Measurements from ENCODE around the gene RRP1. TPM values are rescaled to one million over a fixed set of nuclear protein-coding genes. Genes with fewer than 3 reads are reported as not detected.

RRP1 gene
- total RNA-seq, 1 donor from 2014 or later: 18.2 TPM

- Histone ChIP-seq H3K27me3 (no peaks in the 10 kb centered on the region), H3K4me1 (peaks cover 46% of the 10 kb centered on the region), H3K27ac (peak overlapping the region; percentile 57), H3K9me3 (no peaks in the 10 kb centered on the region), H3K36me3 (no peaks in the 10 kb centered on the region), H3K4me3 (no peak overlapping the region)
- intact Hi-C loops (cut with DNase I): no loop called here
- TF ChIP-seq POLR2AphosphoS5 (IDR thresholded peaks at IDR 0.05; ENCODE audit: insufficient read depth in 1 of 2, low read depth in 1 of 2) (no peak), POLR2A (IDR thresholded peaks at IDR 0.05) (no peak), CTCF (IDR thresholded peaks at IDR 0.05) (no peak)
- DNase-seq (ENCODE audit: extremely low spot score in 2 of 2): no peak
Observed at GRCh38 chr21:43766734-43767497, 22.5 kb upstream of the RRP1 start.

- Histone ChIP-seq H3K4me3 (no peak overlapping the region), H3K4me1 (peaks cover 41% of the 10 kb centered on the region), H3K9me3 (no peaks in the 10 kb centered on the region), H3K36me3 (no peaks in the 10 kb centered on the region), H3K27me3 (no peaks in the 10 kb centered on the region), H3K27ac (peak overlapping the region; percentile 57)
- intact Hi-C loops (cut with DNase I): no loop called here
- DNase-seq (ENCODE audit: extremely low spot score in 2 of 2): no peak
- no peak for TF ChIP-seq POLR2AphosphoS5 (IDR thresholded peaks at IDR 0.05; ENCODE audit: insufficient read depth in 1 of 2, low read depth in 1 of 2)
- no peak for TF ChIP-seq CTCF (IDR thresholded peaks at IDR 0.05)
- no peak for TF ChIP-seq POLR2A (IDR thresholded peaks at IDR 0.05)
Observed at GRCh38 chr21:43767498-43767983, 21.8 kb upstream of the RRP1 start.

DNA sequence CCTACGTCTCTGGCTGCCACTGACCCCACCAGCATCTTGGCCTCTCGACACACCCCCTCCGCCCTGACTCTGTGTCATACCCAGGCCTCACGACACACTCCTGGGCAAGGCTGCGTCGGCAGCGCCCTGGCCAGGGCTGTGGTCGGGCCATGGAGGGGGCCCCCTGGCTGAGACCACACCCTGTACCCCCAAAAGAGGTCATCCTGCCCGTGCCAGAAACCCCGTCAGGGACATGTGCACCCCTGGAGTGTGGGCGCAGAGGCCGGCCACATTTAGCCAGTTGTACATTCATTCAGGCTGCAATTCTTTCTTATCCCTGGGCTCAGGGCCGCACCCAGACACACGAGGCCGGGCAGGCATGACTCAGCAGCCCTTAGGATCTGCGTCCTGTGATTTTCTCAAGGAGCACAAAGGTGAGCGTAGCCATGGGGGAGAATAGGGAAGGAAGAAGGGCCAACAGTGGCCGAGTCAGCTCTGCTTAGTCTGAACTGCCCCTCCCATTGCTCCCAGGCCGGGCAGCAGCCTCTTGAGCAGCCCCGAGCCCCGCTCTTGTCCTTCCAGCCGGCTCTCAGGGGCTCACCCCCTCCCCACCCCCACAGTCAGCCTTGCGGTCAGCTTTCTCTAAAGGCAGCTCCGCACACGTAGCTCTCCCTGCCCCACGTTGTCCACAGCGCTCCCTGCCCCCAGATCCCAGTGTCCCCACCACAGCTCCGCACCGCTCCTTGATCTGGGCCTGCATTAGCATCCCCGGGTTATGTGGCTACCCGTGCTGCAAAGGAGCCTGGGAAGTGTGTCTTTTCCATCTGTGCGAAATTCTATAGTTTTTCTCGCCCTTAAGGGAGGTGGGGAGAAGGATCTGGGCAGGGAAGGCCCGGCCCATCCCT is 21.2 kb upstream of the RRP1 start:
- Histone ChIP-seq H3K36me3 (peaks cover 0 to 6% of the 10 kb centered on the region in 2 donors), H3K9me3 (no peaks in the 10 kb centered on the region), H3K27ac (peak overlapping the region; percentile 57), H3K4me1 (peaks cover 41% of the 10 kb centered on the region), H3K27me3 (no peaks in the 10 kb centered on the region), H3K4me3 (no peak overlapping the region)
- TF ChIP-seq CTCF (IDR thresholded peaks at IDR 0.05) (no peak), POLR2AphosphoS5 (IDR thresholded peaks at IDR 0.05; ENCODE audit: insufficient read depth in 1 of 2, low read depth in 1 of 2) (peak; percentile 33 to 77), POLR2A (IDR thresholded peaks at IDR 0.05) (no peak)
- DNase-seq (ENCODE audit: extremely low spot score in 2 of 2): no peak
- intact Hi-C loops (cut with DNase I): no loop called here

DNA sequence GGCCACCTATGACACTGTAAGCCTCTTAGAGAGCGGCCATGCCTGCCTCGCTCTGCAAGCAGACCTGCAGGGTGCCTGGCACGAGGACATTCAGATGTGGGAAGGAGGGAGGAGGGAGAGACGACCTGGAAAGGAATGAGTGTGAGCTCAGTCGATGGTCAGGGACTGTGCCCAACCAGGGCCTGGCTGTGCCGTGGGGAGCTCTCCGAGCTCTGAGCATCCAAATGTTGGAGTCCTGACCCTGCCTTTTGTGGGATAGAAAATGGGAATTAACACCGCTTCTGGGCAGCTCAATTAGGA is 20.6 kb upstream of the RRP1 start:
- Histone ChIP-seq H3K36me3 (peaks cover 0 to 12% of the 10 kb centered on the region in 2 donors), H3K4me3 (no peak overlapping the region), H3K9me3 (no peaks in the 10 kb centered on the region), H3K4me1 (peaks cover 40% of the 10 kb centered on the region), H3K27me3 (no peaks in the 10 kb centered on the region), H3K27ac (peak overlapping the region; percentile 57)
- no peak for DNase-seq (ENCODE audit: extremely low spot score in 2 of 2)
- intact Hi-C loops (cut with DNase I): no loop called here
- no peak for TF ChIP-seq POLR2A (IDR thresholded peaks at IDR 0.05)
- TF ChIP-seq POLR2AphosphoS5 (IDR thresholded peaks at IDR 0.05; ENCODE audit: insufficient read depth in 1 of 2, low read depth in 1 of 2): no peak
- TF ChIP-seq CTCF (IDR thresholded peaks at IDR 0.05): no peak

All from vagina (tissue), 2 donors.